ENCODE results near the gene SLC6A1.

- TF ChIP-seq ARNTL (CRISPR knock-in tag; IDR thresholded peaks at IDR 0.05; ENCODE audit: borderline replicate concordance, low read depth) (no peak), SNAI2 (CRISPR knock-in tag; IDR thresholded peaks at IDR 0.05) (no peak), ZNF70 (CRISPR knock-in tag; IDR thresholded peaks at IDR 0.05) (no peak)
- TF ChIP-seq, protein P1, sequence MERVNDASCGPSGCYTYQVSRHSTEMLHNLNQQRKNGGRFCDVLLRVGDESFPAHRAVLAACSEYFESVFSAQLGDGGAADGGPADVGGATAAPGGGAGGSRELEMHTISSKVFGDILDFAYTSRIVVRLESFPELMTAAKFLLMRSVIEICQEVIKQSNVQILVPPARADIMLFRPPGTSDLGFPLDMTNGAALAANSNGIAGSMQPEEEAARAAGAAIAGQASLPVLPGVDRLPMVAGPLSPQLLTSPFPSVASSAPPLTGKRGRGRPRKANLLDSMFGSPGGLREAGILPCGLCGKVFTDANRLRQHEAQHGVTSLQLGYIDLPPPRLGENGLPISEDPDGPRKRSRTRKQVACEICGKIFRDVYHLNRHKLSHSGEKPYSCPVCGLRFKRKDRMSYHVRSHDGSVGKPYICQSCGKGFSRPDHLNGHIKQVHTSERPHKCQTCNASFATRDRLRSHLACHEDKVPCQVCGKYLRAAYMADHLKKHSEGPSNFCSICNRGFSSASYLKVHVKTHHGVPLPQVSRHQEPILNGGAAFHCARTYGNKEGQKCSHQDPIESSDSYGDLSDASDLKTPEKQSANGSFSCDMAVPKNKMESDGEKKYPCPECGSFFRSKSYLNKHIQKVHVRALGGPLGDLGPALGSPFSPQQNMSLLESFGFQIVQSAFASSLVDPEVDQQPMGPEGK (CRISPR knock-in tag; IDR thresholded peaks at IDR 0.05; ENCODE audit: borderline replicate concordance) = no peak
These were observed 37.4 kb downstream of the SLC6A1 start for GRCh38 chr3:11029948-11030347.
